Naive thymus-derived CD8-positive, alpha-beta T cell (primary cell): ENCODE results near the gene PDE4D. TPM values are rescaled to one million over a fixed set of nuclear protein-coding genes. Genes with fewer than 3 reads are reported as not detected.
"Not testable (repeated sequence)": the region's sequence is repeated elsewhere in the genome, so short reads cannot be mapped to it uniquely, and the experiment has no call there.

Source experiments
- ATAC-seq, 2 donors: fragments of 150-1000 bp; cut with Tn5 transposase in 1 of 2; sonication (Bioruptor Pico), chemical (Tn5 transposase) in 1 of 2; 1 replicate in 1 of 2; 2 replicates in 1 of 2; pipeline ENCODE4 v1.10.0; 2021; ENCODE audit warnings: mild to moderate bottlenecking in 2 of 2, moderate library complexity in 2 of 2
- POLR2A ChIA-PET: fragments of 350-600 bp; sonication (Branson Sonifier 250); formaldehyde crosslinking; loops from one replicate; lab custom pipeline; 2021; ENCODE audit warnings: antibody characterized with exemption; lab: Charles Lee
- DNase-seq, 10 donors: peaks; one replicate each; pipeline versions ENCODE4 v3.0.0 to v3.0.0-alpha.2; 2020 to 2022
- H3K27ac Mint-ChIP-seq, 10 donors: one replicate each; pipeline ENCODE4 v1.8.0; 2020 to 2022; ENCODE audit warnings: mild to moderate bottlenecking in 10 of 10, mixed read lengths in 10 of 10, moderate library complexity in 4 of 10, inconsistent platforms in 1 of 10
- H3K27me3 Mint-ChIP-seq, 5 donors: one replicate each; pipeline ENCODE4 v1.8.0; 2021 to 2022; ENCODE audit warnings: mixed read lengths in 5 of 5
- H3K36me3 Mint-ChIP-seq, 3 donors: one replicate each; pipeline ENCODE4 v1.8.0; 2020 to 2022; ENCODE audit warnings: mixed read lengths in 3 of 3, mild to moderate bottlenecking in 2 of 3, inconsistent platforms in 1 of 3
- H3K4me1 Mint-ChIP-seq, 4 donors: one replicate each; pipeline ENCODE4 v1.8.0; 2021 to 2022; ENCODE audit warnings: mixed read lengths in 4 of 4
- H3K4me3 Mint-ChIP-seq, 10 donors: one replicate each; pipeline ENCODE4 v1.8.0; 2020 to 2022; ENCODE audit warnings: mild to moderate bottlenecking in 10 of 10, mixed read lengths in 10 of 10, moderate library complexity in 6 of 10, inconsistent platforms in 1 of 10
- H3K9me3 Mint-ChIP-seq, 9 donors: one replicate each; pipeline ENCODE4 v1.8.0; 2020 to 2022; ENCODE audit warnings: mixed read lengths in 9 of 9, mild to moderate bottlenecking in 3 of 9, inconsistent platforms in 1 of 9, moderate library complexity in 1 of 9
- polyA plus RNA-seq, 3 donors: library from polyadenylated mRNA; unstranded; fragments of 300-500 nt; fragmentation: Illumina TruSeq; gene quantifications; one replicate each; pipeline ENCODE4 v1.2.3, GENCODE V29; 2021
- total RNA-seq, 8 experiments: library from RNA in 2 of 8; stranded (reverse) in 2 of 8; gene quantifications; one replicate each; pipeline ENCODE4 v1.2.3 and lab custom pipeline; 2021 to 2026

The PDE4D gene
- total and polyA plus RNA-seq, 5 experiments from 2014 or later = 5.8 to 35.9 (median 8.8) TPM

GRCh38 chr5:59303289-59303716, 590.2 kb downstream of the PDE4D start:
- ATAC-seq, H3K27me3 Mint-ChIP-seq, H3K36me3 Mint-ChIP-seq, POLR2A ChIA-PET, H3K4me3 Mint-ChIP-seq, DNase-seq, H3K27ac Mint-ChIP-seq, H3K9me3 Mint-ChIP-seq, H3K4me1 Mint-ChIP-seq: not testable (repeated sequence)

GRCh38 chr5:59302509-59302908, 591.0 kb downstream of the PDE4D start:
- H3K27me3 Mint-ChIP-seq, DNase-seq, H3K4me1 Mint-ChIP-seq, H3K36me3 Mint-ChIP-seq, H3K9me3 Mint-ChIP-seq, POLR2A ChIA-PET, ATAC-seq, H3K27ac Mint-ChIP-seq, H3K4me3 Mint-ChIP-seq: not testable (repeated sequence)

GRCh38 chr5:59301727-59302126, 591.8 kb downstream of the PDE4D start:
- H3K4me3 Mint-ChIP-seq = no peak overlapping the region
- no peak overlapping the region for H3K27ac Mint-ChIP-seq
- peaks cover 4 to 14% (median 11%) of the 10 kb centered on the region in 4 donors for H3K4me1 Mint-ChIP-seq
- H3K9me3 Mint-ChIP-seq = peaks cover 0 to 4% (median 0%) of the 10 kb centered on the region in 9 donors
- ATAC-seq (no peak), DNase-seq (no peak)
- H3K36me3 Mint-ChIP-seq = no peaks in the 10 kb centered on the region
- H3K27me3 Mint-ChIP-seq = peaks cover 0 to 1% (median 0%) of the 10 kb centered on the region in 5 donors
- POLR2A ChIA-PET = no interaction called here

GRCh38 chr5:59300930-59301329, 592.6 kb downstream of the PDE4D start:
- Mint-ChIP-seq H3K27ac (peak overlapping the region in 1 of 10 donors; percentile 3), H3K9me3 (peaks cover 0 to 4% (median 0%) of the 10 kb centered on the region in 9 donors), H3K36me3 (no peaks in the 10 kb centered on the region), H3K4me3 (no peak overlapping the region), H3K4me1 (peaks cover 7 to 18% (median 14%) of the 10 kb centered on the region in 4 donors), H3K27me3 (peaks cover 0 to 1% (median 0%) of the 10 kb centered on the region in 5 donors)
- ATAC-seq = no peak
- POLR2A ChIA-PET = no interaction called here
- DNase-seq = no peak

- Mint-ChIP-seq H3K27ac (no peak overlapping the region), H3K4me1 (peaks cover 7 to 18% (median 14%) of the 10 kb centered on the region in 4 donors), H3K36me3 (no peaks in the 10 kb centered on the region), H3K4me3 (no peak overlapping the region), H3K9me3 (peaks cover 0 to 4% (median 0%) of the 10 kb centered on the region in 9 donors), H3K27me3 (no peaks in the 10 kb centered on the region)
- ATAC-seq (no peak), DNase-seq (no peak)
- POLR2A ChIA-PET = no interaction called here
Measured at GRCh38 chr5:59299006-59299405, 594.5 kb downstream of the PDE4D start.

- POLR2A ChIA-PET = no interaction called here
- H3K27me3 Mint-ChIP-seq = no peaks in the 10 kb centered on the region
Measured at GRCh38 chr5:59296317-59297264, 596.9 kb downstream of the PDE4D start.

GRCh38 chr5:59293700-59294099, 599.8 kb downstream of the PDE4D start:
- Mint-ChIP-seq H3K36me3 (no peaks in the 10 kb centered on the region), H3K27ac (no peak overlapping the region), H3K4me1 (peaks cover 7 to 18% (median 14%) of the 10 kb centered on the region in 4 donors), H3K4me3 (no peak overlapping the region), H3K9me3 (no peaks in the 10 kb centered on the region), H3K27me3 (no peaks in the 10 kb centered on the region)
- ATAC-seq (no peak), DNase-seq (no peak)
- POLR2A ChIA-PET = no interaction called here

More at GRCh38 chr5:59296317-59297264, 596.9 kb downstream of the PDE4D start:
- ATAC-seq = no peak
- Mint-ChIP-seq H3K27ac (peak overlapping the region in 6 of 10 donors; percentile 8 to 77 (median 30)), H3K9me3 (no peaks in the 10 kb centered on the region), H3K36me3 (no peaks in the 10 kb centered on the region), H3K4me1 (peaks cover 7 to 18% (median 14%) of the 10 kb centered on the region in 4 donors), H3K4me3 (peak overlapping the region; percentile 20 to 86 (median 61))
- DNase-seq = no peak

GRCh38 chr5:59291941-59292340, 601.6 kb downstream of the PDE4D start:
- Mint-ChIP-seq H3K27me3 (peaks cover 0 to 9% (median 5%) of the 10 kb centered on the region in 5 donors), H3K27ac (no peak overlapping the region), H3K4me3 (no peak overlapping the region), H3K9me3 (no peaks in the 10 kb centered on the region), H3K36me3 (no peaks in the 10 kb centered on the region), H3K4me1 (peaks cover 4 to 7% (median 5%) of the 10 kb centered on the region in 4 donors)
- POLR2A ChIA-PET = no interaction called here
- no peak for DNase-seq
- ATAC-seq = no peak

GRCh38 chr5:59287884-59288283, 605.6 kb downstream of the PDE4D start:
- DNase-seq (no peak), ATAC-seq (no peak)
- POLR2A ChIA-PET = no interaction called here
- Mint-ChIP-seq H3K9me3 (no peaks in the 10 kb centered on the region), H3K27me3 (peaks cover 0 to 9% (median 5%) of the 10 kb centered on the region in 5 donors), H3K27ac (no peak overlapping the region), H3K4me3 (no peak overlapping the region), H3K4me1 (no peaks in the 10 kb centered on the region), H3K36me3 (no peaks in the 10 kb centered on the region)

GRCh38 chr5:59287361-59287760, 606.2 kb downstream of the PDE4D start:
- no peak overlapping the region for H3K4me3 Mint-ChIP-seq
- peaks cover 0 to 9% (median 5%) of the 10 kb centered on the region in 5 donors for H3K27me3 Mint-ChIP-seq
- DNase-seq (no peak), ATAC-seq (no peak)
- H3K36me3 Mint-ChIP-seq = no peaks in the 10 kb centered on the region
- POLR2A ChIA-PET = no interaction called here
- no peaks in the 10 kb centered on the region for H3K4me1 Mint-ChIP-seq
- no peak overlapping the region for H3K27ac Mint-ChIP-seq
- H3K9me3 Mint-ChIP-seq = no peaks in the 10 kb centered on the region

GRCh38 chr5:59286510-59286909, 607.0 kb downstream of the PDE4D start:
- ATAC-seq (no peak), DNase-seq (no peak)
- Mint-ChIP-seq H3K36me3 (no peaks in the 10 kb centered on the region), H3K4me1 (no peaks in the 10 kb centered on the region), H3K27ac (no peak overlapping the region), H3K4me3 (no peak overlapping the region), H3K9me3 (no peaks in the 10 kb centered on the region), H3K27me3 (peaks cover 0 to 9% (median 6%) of the 10 kb centered on the region in 5 donors)
- POLR2A ChIA-PET = no interaction called here

- POLR2A ChIA-PET = no interaction called here
- Mint-ChIP-seq H3K27ac (peak overlapping the region in 1 of 10 donors; percentile 51), H3K36me3 (no peaks in the 10 kb centered on the region), H3K27me3 (peaks cover 0 to 14% (median 6%) of the 10 kb centered on the region in 5 donors), H3K4me1 (no peaks in the 10 kb centered on the region), H3K9me3 (no peaks in the 10 kb centered on the region), H3K4me3 (no peak overlapping the region)
- ATAC-seq = no peak
- DNase-seq = no peak
Measured at GRCh38 chr5:59285300-59286016, 608.1 kb downstream of the PDE4D start.

GRCh38 chr5:59282726-59283125, 610.8 kb downstream of the PDE4D start:
- no peak for ATAC-seq
- POLR2A ChIA-PET = no interaction called here

More at GRCh38 chr5:59282726-59283125, 610.8 kb downstream of the PDE4D start:
- Mint-ChIP-seq H3K36me3 (no peaks in the 10 kb centered on the region), H3K4me3 (no peak overlapping the region), H3K4me1 (no peaks in the 10 kb centered on the region), H3K27ac (no peak overlapping the region), H3K9me3 (no peaks in the 10 kb centered on the region), H3K27me3 (peaks cover 3 to 14% (median 8%) of the 10 kb centered on the region in 5 donors)
- DNase-seq = no peak
